ENCODE measurements around the gene BICRA. TPM values are rescaled to one million over a fixed set of nuclear protein-coding genes. Genes with fewer than 3 reads are reported as not detected.

The BICRA gene
- total and polyA plus RNA-seq, 2 of the 4 experiments (the other 2 are of a cell fraction), result 1.8 to 3.5 TPM

GRCh38 chr19:47702671-47703070 is 93.7 kb downstream of the BICRA start:
- peaks cover 4% of the 10 kb centered on the region for H3K9me1 ChIP-seq (ENCODE audit: insufficient read depth, low read length)
- intact Hi-C loops (cut with micrococcal nuclease) (no loop called here), dilution Hi-C loops (cut with HindIII; ENCODE audit: low sequenced_read_pairs, unreplicated experiment) (no loop called here), in situ Hi-C loops (cut with MboI; ENCODE audit: low sequenced_read_pairs) (loop anchor here (25.0 kb wide), 1 partner anchor 415 kb away; no protein-coding TSS in a partner anchor)
- ATAC-seq (ENCODE audit: low read depth) (no peak), DNase-seq (no peak)
- no peak overlapping the region for H2AFZ ChIP-seq (replicated peaks; ENCODE audit: low read length, poor library complexity)
- no peak overlapping the region for H3K4me2 ChIP-seq (ENCODE audit: low read depth, low read length)
- H3K23ac ChIP-seq (ENCODE audit: low read depth, low read length), result no peak overlapping the region
- H3K4me1 ChIP-seq (ENCODE audit: control insufficient read depth, insufficient read depth, low read length), result peaks cover 5% of the 10 kb centered on the region
- H3K4ac ChIP-seq (ENCODE audit: low read depth, low read length), result no peak overlapping the region
- no peak overlapping the region for H3K14ac ChIP-seq (replicated peaks; ENCODE audit: low read depth, low read length)
- no peak overlapping the region for H3K27ac ChIP-seq (ENCODE audit: insufficient read depth, low read length)
- no peak for TF ChIP-seq RFX5 (IDR thresholded peaks at IDR 0.05; ENCODE audit: low read depth, low read length)
- no peak for TF ChIP-seq BHLHE40 (IDR thresholded peaks at IDR 0.05; ENCODE audit: low read depth, low read length)
- TF ChIP-seq RCOR1 (IDR thresholded peaks at IDR 0.05; ENCODE audit: insufficient replicate concordance, low read length), result no peak
- no peak for TF ChIP-seq USF2 (IDR thresholded peaks at IDR 0.05; ENCODE audit: low read depth, low read length)
- TF ChIP-seq MAFK (IDR thresholded peaks at IDR 0.05; ENCODE audit: low read depth, low read length), result no peak
- TF ChIP-seq CEBPB (IDR thresholded peaks at IDR 0.05; ENCODE audit: low read depth, low read length), result no peak
- TF ChIP-seq, protein P1, sequence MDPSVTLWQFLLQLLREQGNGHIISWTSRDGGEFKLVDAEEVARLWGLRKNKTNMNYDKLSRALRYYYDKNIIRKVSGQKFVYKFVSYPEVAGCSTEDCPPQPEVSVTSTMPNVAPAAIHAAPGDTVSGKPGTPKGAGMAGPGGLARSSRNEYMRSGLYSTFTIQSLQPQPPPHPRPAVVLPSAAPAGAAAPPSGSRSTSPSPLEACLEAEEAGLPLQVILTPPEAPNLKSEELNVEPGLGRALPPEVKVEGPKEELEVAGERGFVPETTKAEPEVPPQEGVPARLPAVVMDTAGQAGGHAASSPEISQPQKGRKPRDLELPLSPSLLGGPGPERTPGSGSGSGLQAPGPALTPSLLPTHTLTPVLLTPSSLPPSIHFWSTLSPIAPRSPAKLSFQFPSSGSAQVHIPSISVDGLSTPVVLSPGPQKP (IDR thresholded peaks at IDR 0.05; ENCODE audit: borderline replicate concordance, low read depth, low read length), result no peak
- no peak for TF ChIP-seq MAZ (IDR thresholded peaks at IDR 0.05; ENCODE audit: borderline replicate concordance, low read depth, low read length)
- no peak for TF ChIP-seq RAD21 (IDR thresholded peaks at IDR 0.05; ENCODE audit: low read length)
- TF ChIP-seq, protein P2, sequence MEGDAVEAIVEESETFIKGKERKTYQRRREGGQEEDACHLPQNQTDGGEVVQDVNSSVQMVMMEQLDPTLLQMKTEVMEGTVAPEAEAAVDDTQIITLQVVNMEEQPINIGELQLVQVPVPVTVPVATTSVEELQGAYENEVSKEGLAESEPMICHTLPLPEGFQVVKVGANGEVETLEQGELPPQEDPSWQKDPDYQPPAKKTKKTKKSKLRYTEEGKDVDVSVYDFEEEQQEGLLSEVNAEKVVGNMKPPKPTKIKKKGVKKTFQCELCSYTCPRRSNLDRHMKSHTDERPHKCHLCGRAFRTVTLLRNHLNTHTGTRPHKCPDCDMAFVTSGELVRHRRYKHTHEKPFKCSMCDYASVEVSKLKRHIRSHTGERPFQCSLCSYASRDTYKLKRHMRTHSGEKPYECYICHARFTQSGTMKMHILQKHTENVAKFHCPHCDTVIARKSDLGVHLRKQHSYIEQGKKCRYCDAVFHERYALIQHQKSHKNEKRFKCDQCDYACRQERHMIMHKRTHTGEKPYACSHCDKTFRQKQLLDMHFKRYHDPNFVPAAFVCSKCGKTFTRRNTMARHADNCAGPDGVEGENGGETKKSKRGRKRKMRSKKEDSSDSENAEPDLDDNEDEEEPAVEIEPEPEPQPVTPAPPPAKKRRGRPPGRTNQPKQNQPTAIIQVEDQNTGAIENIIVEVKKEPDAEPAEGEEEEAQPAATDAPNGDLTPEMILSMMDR (conservative IDR thresholded peaks at IDR 0.05; ENCODE audit: low read depth, low read length), result no peak
- no peak for TF ChIP-seq MXI1 (IDR thresholded peaks at IDR 0.05; ENCODE audit: borderline replicate concordance, low read depth, low read length)
- no peak for TF ChIP-seq CHD1 (IDR thresholded peaks at IDR 0.05; ENCODE audit: low read depth, low read length)
- TF ChIP-seq POLR2A (IDR thresholded peaks at IDR 0.05; ENCODE audit: low read depth, low read length), result no peak
- no peak for TF ChIP-seq NFE2L2 (IDR thresholded peaks at IDR 0.05; ENCODE audit: low read depth, low read length)
- TF ChIP-seq FOS (IDR thresholded peaks at IDR 0.05; ENCODE audit: low read depth, low read length), result no peak
- ChIA-PET CTCF (interaction anchor here (0.6 kb wide), 1 partner anchor 76 kb away, joined by 4 read pairs; no protein-coding TSS in a partner anchor), POLR2A (ENCODE audit: unreplicated experiment) (no interaction called here)
- peaks cover 4% of the 10 kb centered on the region; the same call in 1 of the 2 replicates for H3K9me3 ChIP-seq (ENCODE audit: control insufficient read depth, insufficient read depth, low read length)
- no peak overlapping the region for H4K8ac ChIP-seq (ENCODE audit: low read depth in 2 of 2, low read length in 2 of 2)
- no peak overlapping the region for H2BK5ac ChIP-seq (ENCODE audit: low read depth, low read length, poor library complexity, severe bottlenecking)
- peaks cover 48% of the 10 kb centered on the region for H4K20me1 ChIP-seq (ENCODE audit: insufficient read depth, low read length)
- no peak overlapping the region for H3K4me3 ChIP-seq (ENCODE audit: insufficient read depth, low read depth, low read length)
- H3K56ac ChIP-seq (ENCODE audit: extremely low read depth, insufficient read depth, low read length), result no peak overlapping the region
- H4K5ac ChIP-seq (ENCODE audit: low read depth, low read length), result no peak overlapping the region
- no peak overlapping the region for H2BK20ac ChIP-seq (ENCODE audit: low read depth, low read length)
- no peak overlapping the region for H3K18ac ChIP-seq (ENCODE audit: low read depth, low read length)
- no peak overlapping the region for H2BK120ac ChIP-seq (ENCODE audit: low read depth, low read length)
- TSS peak; percentile 92 for BruUV-seq (replicated peaks)
- no peak overlapping the region for H2BK15ac ChIP-seq (ENCODE audit: low read depth, low read length)
- H2AK5ac ChIP-seq (ENCODE audit: low read depth, low read length), result 0 out of 2 replicates have a peak overlapping the region, but pooled peaks have one; percentile 18
- H4K91ac ChIP-seq (ENCODE audit: insufficient read depth, low read depth, low read length), result no peak overlapping the region
- no peaks in the 10 kb centered on the region for H3K27me3 ChIP-seq (ENCODE audit: control insufficient read depth, insufficient read depth, low read length)
- H2AK9ac ChIP-seq (replicated peaks; ENCODE audit: low read depth, low read length, poor library complexity), result no peak overlapping the region
- peaks cover 0 to 22% of the 10 kb centered on the region in 2 experiments; a peak in 2 of 4 replicates for H3K79me1 ChIP-seq (ENCODE audit: low read depth in 1 of 2, low read length in 2 of 2)
- no peak overlapping the region for H3K9ac ChIP-seq (ENCODE audit: low read depth, low read length)
- 83% methylated on average over 3 of the region's 18 CpGs; no CpG with 5 or more reads in 1 of the 2 experiments for WGBS, 2 experiments (ENCODE audit: extremely low coverage in 2 of 2, insufficient read length in 1 of 2)
- peaks cover 34% of the 10 kb centered on the region; the same call in 1 of the 2 replicates for H3K36me3 ChIP-seq (ENCODE audit: control insufficient read depth, insufficient read depth, low read length)
